Stimulated activated CD8-positive, alpha-beta memory T cell treated with anti-CD3 and anti-CD28 coated beads, Interleukin-12 subunit alpha, Interleukin-12 subunit beta, amount 100 ng/mL, for 24 hours (primary cell): Measurements from ENCODE around the gene ZP4.

Experiments
- DNase-seq: peaks from one replicate; pipeline ENCODE4 v3.0.0-alpha.2; 2020; ENCODE audit errors: extremely low read depth

ZP4 gene

GRCh38 chr1:237890822-237891221 lies at the start of gene ZP4:
Gene ZP4, minus strand, starts transcription at chr1:237890922. Its CDS starts 287 bp downstream, at chr1:237890635.
- DNase-seq = no peak

- no peak for DNase-seq
Observed at GRCh38 chr1:237938553-237938952, 47.8 kb upstream of the ZP4 start.

GRCh38 chr1:237938068-237938467 lies 47.3 kb upstream of the ZP4 start:
- no peak for DNase-seq

- no peak for DNase-seq
Observed at GRCh38 chr1:237932816-237933215, 42.1 kb upstream of the ZP4 start.

GRCh38 chr1:237931581-237931980 lies 40.9 kb upstream of the ZP4 start:
- no peak for DNase-seq

- DNase-seq = no peak
Observed at GRCh38 chr1:237927198-237927597, 36.5 kb upstream of the ZP4 start.

GRCh38 chr1:237921306-237921705 lies 30.6 kb upstream of the ZP4 start:
- DNase-seq = no peak

- no peak for DNase-seq
Observed at GRCh38 chr1:237913345-237913744, 22.6 kb upstream of the ZP4 start.

GRCh38 chr1:237911911-237912310 lies 21.2 kb upstream of the ZP4 start:
- DNase-seq = no peak

- DNase-seq = no peak
Observed at GRCh38 chr1:237910834-237911233, 20.1 kb upstream of the ZP4 start.

- no peak for DNase-seq
Observed at GRCh38 chr1:237903961-237904360, 13.2 kb upstream of the ZP4 start.

GRCh38 chr1:237902960-237903743 lies 12.4 kb upstream of the ZP4 start:
- no peak for DNase-seq

- no peak for DNase-seq
Observed at GRCh38 chr1:237901299-237901934, 10.7 kb upstream of the ZP4 start.

GRCh38 chr1:237895630-237896029 lies 4.9 kb upstream of the ZP4 start:
- DNase-seq = no peak

- no peak for DNase-seq
Observed at GRCh38 chr1:237894131-237894530, 3.4 kb upstream of the ZP4 start.

GRCh38 chr1:237891979-237892378 lies 1.3 kb upstream of the ZP4 start:
- no peak for DNase-seq

- DNase-seq = no peak
Observed at GRCh38 chr1:237891266-237891665, 544 bp upstream of the ZP4 start.

GRCh38 chr1:237890416-237890815 lies 306 bp downstream of the ZP4 start:
- DNase-seq = no peak

- DNase-seq = no peak
Observed at GRCh38 chr1:237888143-237888542, 2.6 kb downstream of the ZP4 start.

- no peak for DNase-seq
Observed at GRCh38 chr1:237887542-237887941, 3.2 kb downstream of the ZP4 start.

GRCh38 chr1:237884237-237884636 lies 6.5 kb downstream of the ZP4 start:
- DNase-seq = no peak

- no peak for DNase-seq
Observed at GRCh38 chr1:237879195-237879594, 11.5 kb downstream of the ZP4 start.

- no peak for DNase-seq
Observed at GRCh38 chr1:237878406-237878805, 12.3 kb downstream of the ZP4 start.
